Lower leg skin (tissue), 4 donors: Measurements from ENCODE around the gene DMKN. TPM values are rescaled to one million over a fixed set of nuclear protein-coding genes. Genes with fewer than 3 reads are reported as not detected.

Experiments
- DNase-seq, 2 donors: peaks; one replicate each; pipeline ENCODE4 v3.0.0-alpha.2; 2019; ENCODE audit warnings: low spot score in 2 of 2
- H3K4me3 ChIP-seq: fragments of 200-600 bp; sonication (generic); 2 replicates; pipeline ENCODE4 v1.5.1; 2017; ENCODE audit warnings: mild to moderate bottlenecking, low read depth; ENCODE audit not compliant: poor library complexity, severe bottlenecking
- POLR2A ChIP-seq, 2 donors: fragments of 450-650 bp; IDR thresholded peaks; one replicate each; pipeline ENCODE4 v1.6.1; 2016 to 2017; ENCODE audit warnings: antibody characterized with exemption in 2 of 2, mild to moderate bottlenecking in 1 of 2, moderate library complexity in 1 of 2
- WGBS, 2 donors: methylation state at CpG; one replicate each; pipeline ENCODE4 v1.1.5; 2018; 5-methylcytosine and 5-hydroxymethylcytosine counted together
- intact Hi-C: fragments of 100-400 bp; cut with DNase I; formaldehyde crosslinking; loops from one replicate; pipeline ENCODE4 v1.15.0; 2023; ENCODE audit warnings: low total_unique reads
- total RNA-seq, 4 donors: library from RNA; depleted of rRNA; stranded (reverse); fragments of >200 nt; gene quantifications; one replicate each; pipeline ENCODE4 v1.1.0, GENCODE V29; 2016
- TF ChIP-seq, protein P1 (sequence below), 3 donors: fragments of 450-650 bp; IDR thresholded peaks; one replicate each; pipeline ENCODE4 v1.5.1; 2016; ENCODE audit warnings: antibody characterized with exemption in 3 of 3, mild to moderate bottlenecking in 3 of 3, moderate library complexity in 2 of 3

DMKN gene
- total RNA-seq, 4 donors from 2014 or later, result 5,221 to 8,616 (median 5,967) TPM

DNA sequence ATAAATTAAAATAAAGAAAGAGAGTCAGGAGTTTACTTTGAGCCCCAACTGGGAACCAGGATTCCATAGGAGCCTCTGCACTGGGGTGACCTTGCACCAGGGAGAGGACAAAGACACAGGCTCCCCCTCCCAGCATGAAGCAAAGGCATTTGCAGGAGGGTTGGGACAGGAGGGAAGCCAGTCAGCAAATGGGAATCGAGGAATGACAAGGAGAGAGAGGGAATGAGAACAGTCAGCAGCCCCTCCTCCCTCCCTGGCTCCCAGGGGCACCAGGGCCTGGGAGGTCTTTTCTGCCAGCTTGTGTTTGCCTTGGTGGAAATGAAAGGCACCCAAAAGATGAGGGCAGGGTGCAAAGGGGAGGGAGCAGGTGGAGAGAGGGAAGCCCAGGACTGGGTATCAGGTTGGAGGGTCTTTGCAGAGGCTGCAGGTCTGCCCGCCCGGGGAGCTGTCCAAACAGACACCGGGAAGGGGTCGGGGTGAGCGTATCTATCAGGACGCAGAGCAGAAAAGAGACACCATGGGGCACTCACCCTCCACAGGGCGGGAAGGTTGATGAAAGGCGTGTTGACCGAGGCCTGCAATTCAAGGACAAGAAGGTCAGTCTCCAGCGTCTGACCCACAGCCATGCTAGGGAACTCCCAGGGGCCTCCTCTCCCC, 10.9 kb upstream of the DMKN start:
- DNase-seq, result no peak
- WGBS, 2 donors, result 50 to 51% methylated on average over 11 of the region's 11 CpGs
- intact Hi-C loops, result no loop called here
- no peak for TF ChIP-seq POLR2A (IDR thresholded peaks at IDR 0.05)
- TF ChIP-seq, protein P1, sequence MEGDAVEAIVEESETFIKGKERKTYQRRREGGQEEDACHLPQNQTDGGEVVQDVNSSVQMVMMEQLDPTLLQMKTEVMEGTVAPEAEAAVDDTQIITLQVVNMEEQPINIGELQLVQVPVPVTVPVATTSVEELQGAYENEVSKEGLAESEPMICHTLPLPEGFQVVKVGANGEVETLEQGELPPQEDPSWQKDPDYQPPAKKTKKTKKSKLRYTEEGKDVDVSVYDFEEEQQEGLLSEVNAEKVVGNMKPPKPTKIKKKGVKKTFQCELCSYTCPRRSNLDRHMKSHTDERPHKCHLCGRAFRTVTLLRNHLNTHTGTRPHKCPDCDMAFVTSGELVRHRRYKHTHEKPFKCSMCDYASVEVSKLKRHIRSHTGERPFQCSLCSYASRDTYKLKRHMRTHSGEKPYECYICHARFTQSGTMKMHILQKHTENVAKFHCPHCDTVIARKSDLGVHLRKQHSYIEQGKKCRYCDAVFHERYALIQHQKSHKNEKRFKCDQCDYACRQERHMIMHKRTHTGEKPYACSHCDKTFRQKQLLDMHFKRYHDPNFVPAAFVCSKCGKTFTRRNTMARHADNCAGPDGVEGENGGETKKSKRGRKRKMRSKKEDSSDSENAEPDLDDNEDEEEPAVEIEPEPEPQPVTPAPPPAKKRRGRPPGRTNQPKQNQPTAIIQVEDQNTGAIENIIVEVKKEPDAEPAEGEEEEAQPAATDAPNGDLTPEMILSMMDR (IDR thresholded peaks at IDR 0.05), result no peak
- no peak overlapping the region for H3K4me3 ChIP-seq

DNA sequence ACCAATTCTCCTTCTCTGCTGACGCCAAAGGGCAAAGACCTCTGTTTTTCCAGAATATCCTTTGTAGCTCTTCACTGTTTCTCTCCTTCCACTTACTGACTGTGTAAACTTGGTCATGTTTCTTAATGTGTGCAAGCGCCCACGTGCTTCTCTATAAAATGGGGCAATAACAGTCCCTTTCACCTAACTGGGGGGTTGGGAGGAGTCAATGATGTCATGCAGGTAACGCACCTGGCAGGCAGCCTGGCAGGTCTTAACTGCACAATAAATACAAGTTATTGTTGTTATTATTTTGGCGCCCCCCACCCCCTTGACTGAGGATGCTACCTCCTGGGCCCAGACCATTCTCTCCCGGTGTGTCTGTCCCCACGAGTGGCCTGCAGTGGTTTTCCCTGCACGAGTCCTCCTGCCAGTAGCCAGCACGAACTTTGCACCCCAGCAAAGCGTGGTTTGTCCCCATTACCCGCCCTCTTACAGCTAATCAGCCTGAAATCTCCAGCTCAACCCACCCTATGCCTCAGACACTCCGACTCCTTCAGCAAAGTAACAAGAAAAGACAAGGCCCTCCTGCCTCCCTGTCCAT, 9.4 kb upstream of the DMKN start:
- DNase-seq, result no peak
- no peak overlapping the region for H3K4me3 ChIP-seq
- TF ChIP-seq POLR2A (IDR thresholded peaks at IDR 0.05), result no peak
- TF ChIP-seq, protein P1 (IDR thresholded peaks at IDR 0.05), result no peak
- 83 to 84% methylated on average over 12 of the region's 12 CpGs for WGBS, 2 donors
- intact Hi-C loops, result no loop called here

DNA sequence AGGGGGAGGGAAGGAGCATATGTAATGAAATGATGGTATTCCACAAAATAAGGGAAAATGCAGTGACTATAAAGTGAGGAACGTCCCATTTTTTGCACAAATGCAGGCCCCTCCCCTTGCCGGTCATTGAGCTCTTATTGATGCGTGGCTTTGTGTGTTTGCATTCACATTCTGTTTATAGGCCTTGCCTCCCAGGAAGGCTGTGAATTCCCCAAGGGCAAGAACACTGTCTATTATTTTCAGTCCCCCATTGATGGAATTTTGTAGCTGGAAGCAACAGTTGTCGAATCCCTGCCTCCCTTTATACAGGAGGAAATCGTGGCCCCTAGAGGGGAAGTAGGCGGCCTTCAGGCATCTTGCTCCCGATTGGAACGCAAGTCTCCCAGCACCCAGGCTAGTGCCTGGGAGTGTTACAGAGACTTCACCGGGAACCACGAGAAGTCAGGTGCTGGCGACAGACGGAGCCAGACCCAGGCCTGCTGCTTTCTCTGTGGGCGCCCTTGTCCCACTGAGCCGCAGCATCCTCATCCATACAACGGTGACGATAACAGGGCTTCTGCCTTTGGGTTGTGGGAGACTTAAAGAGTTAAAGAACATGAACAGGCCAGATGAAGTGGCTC, 7.8 kb upstream of the DMKN start:
- DNase-seq, result no peak
- 75 to 80% methylated on average over 16 of the region's 16 CpGs for WGBS, 2 donors
- H3K4me3 ChIP-seq, result no peak overlapping the region
- intact Hi-C loops, result no loop called here
- TF ChIP-seq, protein P1 (IDR thresholded peaks at IDR 0.05), result no peak
- TF ChIP-seq POLR2A (IDR thresholded peaks at IDR 0.05), result no peak

DNA sequence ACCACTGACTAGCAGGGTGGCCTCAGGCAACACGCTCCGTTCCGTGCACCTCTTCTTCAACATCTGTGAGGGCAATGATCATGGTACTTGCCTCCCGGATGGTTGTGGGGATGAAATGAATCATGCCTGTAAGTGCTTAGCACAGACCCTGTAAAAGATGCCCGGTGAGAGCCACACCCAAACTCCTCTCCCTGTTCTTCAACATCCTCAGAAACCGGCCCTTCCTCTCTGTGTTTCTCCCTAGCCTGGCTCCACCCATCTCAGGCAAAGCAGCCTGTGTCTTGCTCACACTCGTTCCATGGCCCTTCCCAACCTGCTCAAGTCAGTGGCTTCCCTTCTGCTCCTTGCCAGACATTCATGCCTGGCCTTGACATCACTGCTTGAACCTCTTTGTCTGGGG, 5.8 kb upstream of the DMKN start:
- whole genome bisulfite sequencing, 2 donors, result 19 to 31% methylated on average over 7 of the region's 7 CpGs

DNA sequence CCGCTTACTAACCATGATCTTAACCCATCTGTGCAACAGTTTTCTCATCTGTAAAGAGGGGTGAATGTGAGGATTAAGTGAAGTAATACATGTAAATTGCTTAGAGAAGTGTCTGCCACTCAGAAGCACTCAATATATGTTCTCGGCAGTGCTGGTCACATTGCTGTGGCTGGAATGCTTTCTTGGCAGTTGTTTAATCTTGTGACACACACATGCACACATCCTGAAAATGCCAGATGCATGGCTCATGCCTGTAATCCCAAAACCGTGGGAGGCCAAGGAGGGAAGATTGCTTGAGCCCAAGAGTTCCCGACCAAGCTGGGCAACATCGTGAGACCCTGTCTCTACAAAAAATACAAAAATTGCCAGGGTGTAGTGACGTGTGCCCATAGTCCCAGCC, 4.9 kb upstream of the DMKN start:
- DNase-seq, result no peak
- 39 to 57% methylated on average over 6 of the region's 6 CpGs for WGBS, 2 donors
- H3K4me3 ChIP-seq, result no peak overlapping the region
- no peak for TF ChIP-seq POLR2A (IDR thresholded peaks at IDR 0.05)
- TF ChIP-seq, protein P1 (IDR thresholded peaks at IDR 0.05), result no peak
- intact Hi-C loops, result no loop called here

More for the DNA sequence above, 5.8 kb upstream of the DMKN start:
- TF ChIP-seq, protein P1 (IDR thresholded peaks at IDR 0.05), result no peak
- no peak for TF ChIP-seq POLR2A (IDR thresholded peaks at IDR 0.05)
- no peak for DNase-seq
- H3K4me3 ChIP-seq, result no peak overlapping the region
- intact Hi-C loops, result no loop called here
